Stomach (tissue), 4 donors: ENCODE results near the gene RRAS2.

Experiments used
- CTCF ChIP-seq, 7 experiments: fragments of 450-650 bp in 4 of 7; fragments of 200-600 bp in 3 of 7; sonication (generic) in 3 of 7; IDR thresholded peaks; one replicate each; pipeline ENCODE4 v1.5.1; 2016 to 2019; ENCODE audit warnings: antibody characterized with exemption in 7 of 7, control low read depth in 2 of 7, mild to moderate bottlenecking in 1 of 7
- POLR2A ChIP-seq, 4 donors: fragments of 450-650 bp; IDR thresholded peaks; one replicate each; pipeline ENCODE4 v1.6.1; 2016; ENCODE audit warnings: antibody characterized with exemption in 4 of 4, control low read depth in 2 of 4, mild to moderate bottlenecking in 1 of 4, moderate library complexity in 1 of 4

DNA sequence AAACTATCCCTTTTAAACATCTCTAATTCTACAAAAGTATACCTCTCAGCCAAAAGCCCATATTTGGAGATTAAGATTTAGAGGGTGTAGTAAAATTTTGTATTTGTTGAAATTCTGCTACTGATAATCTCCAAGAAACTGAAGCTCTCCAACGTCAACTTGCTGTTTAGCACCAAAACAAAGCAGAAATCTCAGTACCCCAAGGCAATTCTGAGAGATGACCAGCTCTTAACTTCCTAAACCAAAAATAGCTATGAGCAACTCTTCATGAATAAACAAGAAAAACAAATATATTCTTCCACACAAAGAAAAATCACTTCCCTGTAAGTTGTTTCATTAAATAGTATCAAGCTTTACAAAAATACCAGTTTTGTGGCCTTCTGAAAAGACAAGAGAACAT is 13.3 kb downstream of the RRAS2 start:
- TF ChIP-seq CTCF (IDR thresholded peaks at IDR 0.05) (no peak), POLR2A (IDR thresholded peaks at IDR 0.05) (no peak)
